ENCODE data around the gene GSTO2.

DNA sequence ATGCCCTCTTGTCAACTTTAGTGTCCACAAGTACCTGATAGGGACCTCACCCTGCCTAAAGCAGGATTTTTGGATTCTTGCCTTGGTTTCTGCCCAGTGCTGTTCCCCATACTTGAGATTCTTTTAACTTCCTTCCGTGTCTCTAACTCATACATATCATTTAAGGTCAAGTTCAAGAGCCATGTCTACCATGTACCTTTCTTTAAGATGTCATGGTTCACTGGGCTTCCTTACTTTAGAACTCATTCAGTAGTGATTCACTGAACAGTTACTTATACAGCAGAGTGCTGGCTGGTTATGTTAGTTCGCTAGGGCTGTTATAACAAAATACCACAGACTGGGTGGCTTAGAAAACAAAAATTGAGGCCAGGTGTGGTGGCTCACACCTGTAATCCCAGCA, 79.6 kb downstream of the GSTO2 start:
- TF ChIP-seq, protein P1, sequence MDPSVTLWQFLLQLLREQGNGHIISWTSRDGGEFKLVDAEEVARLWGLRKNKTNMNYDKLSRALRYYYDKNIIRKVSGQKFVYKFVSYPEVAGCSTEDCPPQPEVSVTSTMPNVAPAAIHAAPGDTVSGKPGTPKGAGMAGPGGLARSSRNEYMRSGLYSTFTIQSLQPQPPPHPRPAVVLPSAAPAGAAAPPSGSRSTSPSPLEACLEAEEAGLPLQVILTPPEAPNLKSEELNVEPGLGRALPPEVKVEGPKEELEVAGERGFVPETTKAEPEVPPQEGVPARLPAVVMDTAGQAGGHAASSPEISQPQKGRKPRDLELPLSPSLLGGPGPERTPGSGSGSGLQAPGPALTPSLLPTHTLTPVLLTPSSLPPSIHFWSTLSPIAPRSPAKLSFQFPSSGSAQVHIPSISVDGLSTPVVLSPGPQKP (IDR thresholded peaks at IDR 0.05; ENCODE audit: low read depth, low read length) = no peak
- TF ChIP-seq ETV6 (conservative IDR thresholded peaks at IDR 0.05 in 1 of 2, IDR thresholded peaks at IDR 0.05 in 1 of 2; ENCODE audit: borderline replicate concordance in 1 of 2, low read depth in 1 of 2) (no peak), ZNF217 (IDR thresholded peaks at IDR 0.05) (no peak), FOS (IDR thresholded peaks at IDR 0.05; ENCODE audit: borderline replicate concordance, extremely low read depth, insufficient read length) (no peak), RCOR1 (conservative IDR thresholded peaks at IDR 0.05; ENCODE audit: low read depth, low read length) (no peak), ZZZ3 (IDR thresholded peaks at IDR 0.05; ENCODE audit: control insufficient read depth, insufficient read length, low read depth) (no peak), JUND (IDR thresholded peaks at IDR 0.05; ENCODE audit: low read depth, low read length) (no peak), NR2C2 (IDR thresholded peaks at IDR 0.05; ENCODE audit: borderline replicate concordance, control insufficient read depth, insufficient read length, low read depth) (no peak)

All from GM12878 (cell line).